WI38 (cell line): ENCODE results near the gene TUBAL3.
A peak's percentile ranks its signal among the peaks of the same experiment; 100 is the strongest.

Experiments
- H3K4me3 ChIP-seq: 2 replicates; pipeline ENCODE4 v1.5.1; 2011; ENCODE audit warnings: low read depth, mild to moderate bottlenecking, control low read depth, low read length
- TF ChIP-seq, protein P1 (sequence below): IDR thresholded peaks from 2 replicates; pipeline ENCODE4 v1.5.1; 2012; ENCODE audit warnings: low read depth, mild to moderate bottlenecking, control low read depth, low read length

The TUBAL3 gene

DNA sequence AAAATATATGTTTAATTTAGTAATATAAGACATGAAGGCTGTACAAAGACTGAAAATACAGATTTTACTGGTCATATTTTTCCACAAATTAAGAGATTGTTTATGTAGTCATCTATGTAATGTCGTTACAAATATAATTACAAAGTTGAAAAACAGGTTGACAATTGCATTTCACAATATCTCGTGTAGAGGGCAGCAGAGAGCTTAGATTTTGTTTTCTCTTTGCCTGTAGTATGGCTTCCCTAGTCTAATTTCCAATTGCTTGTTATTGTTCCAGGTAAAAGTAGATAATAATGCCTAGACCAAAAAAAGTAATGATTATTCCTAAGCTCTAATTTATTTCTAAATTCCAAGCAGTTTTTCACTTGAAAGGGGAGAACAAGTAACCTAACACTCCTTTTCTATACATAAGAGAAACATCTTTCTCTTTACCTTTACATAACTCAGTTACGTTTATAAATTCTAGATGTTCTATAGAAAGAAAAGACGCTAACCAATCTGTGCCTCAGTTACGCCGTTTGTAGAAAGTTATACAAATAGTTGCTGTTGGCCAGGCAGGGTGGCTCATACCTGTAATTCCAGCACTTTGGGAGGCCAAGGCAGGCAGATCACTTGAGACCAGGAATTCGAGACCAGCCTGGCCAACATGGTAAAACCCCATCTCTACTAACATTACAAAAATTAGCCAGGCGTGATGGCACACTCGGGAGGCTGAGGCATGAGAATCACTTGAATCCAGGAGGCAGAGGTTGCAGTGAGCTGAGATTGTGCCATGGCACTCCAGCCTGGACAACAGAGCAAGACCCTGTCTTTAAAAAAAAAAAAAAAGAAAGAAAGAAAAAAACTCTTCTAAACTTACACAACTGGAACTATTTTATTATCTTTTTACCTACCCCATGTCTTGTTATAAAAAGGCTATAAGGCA lies 37.7 kb upstream of the TUBAL3 start:
- TF ChIP-seq, protein P1, sequence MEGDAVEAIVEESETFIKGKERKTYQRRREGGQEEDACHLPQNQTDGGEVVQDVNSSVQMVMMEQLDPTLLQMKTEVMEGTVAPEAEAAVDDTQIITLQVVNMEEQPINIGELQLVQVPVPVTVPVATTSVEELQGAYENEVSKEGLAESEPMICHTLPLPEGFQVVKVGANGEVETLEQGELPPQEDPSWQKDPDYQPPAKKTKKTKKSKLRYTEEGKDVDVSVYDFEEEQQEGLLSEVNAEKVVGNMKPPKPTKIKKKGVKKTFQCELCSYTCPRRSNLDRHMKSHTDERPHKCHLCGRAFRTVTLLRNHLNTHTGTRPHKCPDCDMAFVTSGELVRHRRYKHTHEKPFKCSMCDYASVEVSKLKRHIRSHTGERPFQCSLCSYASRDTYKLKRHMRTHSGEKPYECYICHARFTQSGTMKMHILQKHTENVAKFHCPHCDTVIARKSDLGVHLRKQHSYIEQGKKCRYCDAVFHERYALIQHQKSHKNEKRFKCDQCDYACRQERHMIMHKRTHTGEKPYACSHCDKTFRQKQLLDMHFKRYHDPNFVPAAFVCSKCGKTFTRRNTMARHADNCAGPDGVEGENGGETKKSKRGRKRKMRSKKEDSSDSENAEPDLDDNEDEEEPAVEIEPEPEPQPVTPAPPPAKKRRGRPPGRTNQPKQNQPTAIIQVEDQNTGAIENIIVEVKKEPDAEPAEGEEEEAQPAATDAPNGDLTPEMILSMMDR = peak; percentile 39; the same call in 1 of the 2 replicates
- H3K4me3 ChIP-seq = no peak overlapping the region

DNA sequence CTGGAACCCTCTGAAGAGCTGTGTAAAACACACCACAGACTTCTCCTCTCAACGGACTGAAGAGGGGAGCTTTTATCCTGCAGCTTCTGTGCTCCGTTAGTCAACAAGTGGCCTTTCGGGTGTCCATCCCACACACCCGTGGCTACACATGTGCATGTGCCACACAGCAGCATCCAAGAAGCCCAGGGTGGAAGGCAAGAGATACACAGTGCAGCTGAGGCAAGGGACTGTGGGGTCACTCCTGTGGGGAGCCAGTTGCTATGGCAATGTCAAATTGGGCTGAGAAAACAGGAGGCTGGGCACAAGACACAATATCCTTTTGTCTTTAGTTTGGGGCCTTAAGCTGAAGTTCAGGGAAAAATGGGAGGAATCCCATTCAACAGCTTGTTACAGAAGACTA lies 36.5 kb upstream of the TUBAL3 start:
- no peak overlapping the region for H3K4me3 ChIP-seq
- TF ChIP-seq, protein P1 = no peak

DNA sequence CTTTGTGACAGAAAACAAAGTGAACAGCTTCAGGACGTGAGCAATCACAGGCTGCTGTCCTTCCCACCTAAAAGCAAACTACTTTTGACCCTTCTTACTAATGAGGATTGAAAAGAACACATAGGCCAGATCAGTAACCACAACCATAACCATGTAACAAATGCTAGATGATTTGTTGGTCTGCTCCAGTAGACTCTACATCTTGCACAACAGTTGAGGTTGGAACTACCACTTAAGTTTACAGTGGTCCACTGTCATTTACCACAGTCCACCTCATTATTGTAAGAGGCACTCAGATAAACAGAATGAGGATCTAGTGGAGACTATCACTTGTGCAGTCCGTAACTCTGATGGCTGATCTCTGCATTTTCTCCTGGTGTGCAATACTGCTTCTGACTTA lies 35.6 kb upstream of the TUBAL3 start:
- TF ChIP-seq, protein P1 = no peak
- H3K4me3 ChIP-seq = no peak overlapping the region

DNA sequence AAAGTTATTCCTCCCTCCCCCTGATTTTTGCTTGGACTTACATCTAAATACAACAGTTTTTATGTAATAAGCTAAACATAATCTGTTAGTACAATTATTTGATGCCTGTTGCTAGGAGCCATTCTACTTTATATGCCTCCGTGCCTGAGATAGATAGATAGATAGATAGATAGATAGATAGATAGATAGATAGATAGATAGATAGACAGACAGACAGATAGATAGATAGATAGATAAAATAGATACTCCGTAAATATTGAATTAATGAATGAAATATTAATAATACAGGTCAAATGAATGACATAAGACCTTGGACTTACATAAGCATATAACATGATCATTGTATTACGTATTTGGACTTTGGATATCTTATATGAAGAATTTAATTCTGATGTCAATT lies 30.7 kb upstream of the TUBAL3 start:
- TF ChIP-seq, protein P1 = no peak
- no peak overlapping the region for H3K4me3 ChIP-seq

DNA sequence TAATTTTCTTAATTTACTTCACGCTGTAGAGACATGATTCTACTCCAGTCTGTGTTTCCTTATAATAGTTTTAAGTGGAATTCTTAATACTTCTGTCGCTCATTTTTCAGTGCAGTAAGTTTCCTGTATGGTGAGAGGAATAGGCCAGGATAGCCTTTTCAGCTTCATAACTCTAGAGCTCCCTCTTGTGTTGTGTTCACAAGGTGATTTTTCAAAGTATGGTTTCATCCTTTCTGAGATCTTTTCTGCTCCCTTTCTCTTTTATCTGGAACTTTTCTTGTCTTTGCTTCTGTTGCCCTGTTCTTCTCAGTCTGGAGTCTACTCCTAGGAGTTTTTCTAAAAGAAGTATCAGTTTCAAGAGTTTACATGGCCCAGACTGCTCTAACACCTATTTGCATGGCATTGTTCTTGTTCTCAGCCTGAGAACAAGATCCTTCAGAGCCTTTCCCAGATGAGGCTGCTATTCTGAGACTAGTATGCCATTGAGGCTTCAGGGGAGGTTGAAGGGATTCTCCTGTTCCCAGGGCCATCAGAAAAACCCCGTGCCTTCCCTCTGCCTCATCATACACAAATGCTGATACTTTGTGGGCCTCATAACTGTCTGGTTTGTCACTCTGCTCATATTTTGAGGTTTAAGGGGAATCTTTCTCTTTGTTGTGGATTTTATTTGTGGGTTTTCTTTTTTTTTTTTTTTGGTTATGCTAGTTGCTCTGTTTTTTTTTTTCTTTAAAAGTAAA lies 29.6 kb upstream of the TUBAL3 start:
- no peak overlapping the region for H3K4me3 ChIP-seq
- TF ChIP-seq, protein P1 = peak; percentile 47; the same call in 1 of the 2 replicates

DNA sequence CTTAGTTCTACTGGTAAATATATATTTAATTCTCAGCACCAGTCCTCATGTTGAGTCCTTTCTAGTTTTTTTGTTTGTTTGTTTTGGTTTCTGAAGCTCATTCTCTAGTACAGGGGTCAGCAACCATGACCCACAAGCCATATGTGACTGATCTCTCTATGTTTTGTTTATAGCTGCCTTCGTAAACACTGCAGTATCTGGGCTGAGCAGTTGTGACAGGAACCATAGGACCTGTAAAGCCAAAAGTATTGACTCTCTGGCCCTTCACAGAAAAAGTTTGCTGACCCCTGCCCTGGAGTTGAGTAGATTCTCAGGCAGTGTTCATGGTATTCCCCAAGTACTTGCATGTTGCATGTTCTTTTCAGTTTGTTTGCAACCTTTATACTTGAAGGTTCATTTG lies 28.6 kb upstream of the TUBAL3 start:
- no peak overlapping the region for H3K4me3 ChIP-seq
- TF ChIP-seq, protein P1 = no peak

DNA sequence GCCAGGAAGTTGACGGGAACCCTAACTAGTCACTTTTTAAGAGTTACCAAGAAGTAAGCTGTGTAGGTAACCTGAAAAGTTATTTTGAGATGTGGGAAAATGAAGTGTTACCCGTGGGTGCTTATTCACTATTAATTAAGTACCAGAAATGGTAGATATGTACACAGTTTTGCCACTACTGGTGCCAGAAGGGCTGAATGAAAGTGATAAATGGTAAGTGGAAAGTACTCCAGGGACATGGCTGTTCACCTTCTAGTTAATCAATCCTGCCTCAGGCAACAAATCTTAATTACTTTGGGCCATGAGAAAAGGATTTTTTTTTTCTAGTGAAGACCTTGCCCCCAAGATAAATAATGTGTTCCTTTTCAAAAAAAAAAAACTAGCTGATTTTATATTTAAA lies 23.5 kb upstream of the TUBAL3 start:
- TF ChIP-seq, protein P1 = no peak
- H3K4me3 ChIP-seq = no peak overlapping the region
